ENCODE results near the gene CD59. TPM values are rescaled to one million over a fixed set of nuclear protein-coding genes. Genes with fewer than 3 reads are reported as not detected.
"Not testable (repeated sequence)": the region's sequence is repeated elsewhere in the genome, so short reads cannot be mapped to it uniquely, and the experiment has no call there.

CD59 gene
- total RNA-seq, 1 experiment from 2014 or later = 246 TPM

- DNase-seq (ENCODE audit: low read depth) = no peak
These were observed 41.7 kb downstream of the CD59 start for GRCh38 chr11:33694346-33695050.

- peak; percentile 40 for DNase-seq (ENCODE audit: low read depth)
These were observed 43.7 kb downstream of the CD59 start for GRCh38 chr11:33692541-33692940.

GRCh38 chr11:33692013-33692504 is 44.2 kb downstream of the CD59 start:
- peak; percentile 95 for DNase-seq (ENCODE audit: low read depth)

GRCh38 chr11:33691066-33691864 is 45.0 kb downstream of the CD59 start:
- DNase-seq (ENCODE audit: low read depth) = peak; percentile 80

GRCh38 chr11:33690290-33691065 is 45.7 kb downstream of the CD59 start:
- DNase-seq (ENCODE audit: low read depth) = peak; percentile 97

GRCh38 chr11:33689501-33689900 is 46.7 kb downstream of the CD59 start:
- no peak for DNase-seq (ENCODE audit: low read depth)

GRCh38 chr11:33689085-33689484 is 47.1 kb downstream of the CD59 start:
- peak; percentile 82 for DNase-seq (ENCODE audit: low read depth)

GRCh38 chr11:33687733-33688479 is 48.3 kb downstream of the CD59 start:
- DNase-seq (ENCODE audit: low read depth) = peak; percentile 74

GRCh38 chr11:33685082-33685481 is 51.1 kb downstream of the CD59 start:
- no peak for DNase-seq (ENCODE audit: low read depth)

GRCh38 chr11:33684003-33684706 is 52.1 kb downstream of the CD59 start:
- DNase-seq (ENCODE audit: low read depth) = no peak

- peak; percentile 42 for DNase-seq (ENCODE audit: low read depth)
These were observed 53.8 kb downstream of the CD59 start for GRCh38 chr11:33682446-33682845.

- DNase-seq (ENCODE audit: low read depth) = no peak
These were observed 54.2 kb downstream of the CD59 start for GRCh38 chr11:33682019-33682418.

- DNase-seq (ENCODE audit: low read depth) = not testable (repeated sequence)
These were observed 57.6 kb downstream of the CD59 start for GRCh38 chr11:33678616-33679015.

GRCh38 chr11:33674035-33674814 is 62.0 kb downstream of the CD59 start:
- no peak for DNase-seq (ENCODE audit: low read depth)

- DNase-seq (ENCODE audit: low read depth) = no peak
These were observed 64.0 kb downstream of the CD59 start for GRCh38 chr11:33672273-33672672.

- peak; percentile 59 for DNase-seq (ENCODE audit: low read depth)
These were observed 65.8 kb downstream of the CD59 start for GRCh38 chr11:33670250-33671011.

- DNase-seq (ENCODE audit: low read depth) = no peak
These were observed 66.5 kb downstream of the CD59 start for GRCh38 chr11:33669598-33670249.

GRCh38 chr11:33668951-33669596 is 67.1 kb downstream of the CD59 start:
- DNase-seq (ENCODE audit: low read depth) = no peak

Data from Daoy (cell line).